ENCODE results near the gene GLG1. TPM values are rescaled to one million over a fixed set of nuclear protein-coding genes. Genes with fewer than 3 reads are reported as not detected.
A peak's percentile ranks its signal among the peaks of the same experiment; 100 is the strongest.

GLG1 gene
- total RNA-seq, 1 donor from 2014 or later, result 81.4 TPM

DNA sequence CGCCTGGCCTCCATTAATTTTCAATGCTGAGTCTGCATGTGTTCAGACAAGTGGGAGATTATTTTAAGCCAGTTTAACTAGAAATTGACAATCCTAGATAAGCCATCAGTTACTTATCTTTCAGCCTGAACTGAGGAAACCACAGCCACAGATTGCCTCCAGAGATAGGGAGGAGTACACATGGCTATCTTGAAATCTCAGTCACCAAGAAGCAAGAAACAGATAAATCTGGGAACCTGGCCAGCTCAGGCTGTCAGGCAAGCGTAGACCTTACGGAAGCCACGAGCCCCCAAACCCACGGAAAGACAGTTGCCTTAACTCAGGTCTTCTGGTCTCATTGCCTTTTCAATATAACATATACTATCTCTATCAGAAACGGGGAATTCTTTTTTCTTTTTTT lies 2.0 kb upstream of the GLG1 start:
- intact Hi-C loops (cut with micrococcal nuclease), result loop anchor here (10.0 kb wide), 3 partner anchors 114 to 826 kb away; partner anchors contain the start of genes CFDP1 and WDR59
- Mint-ChIP-seq H3K27me3 (no peaks in the 10 kb centered on the region), H3K27ac (no peak overlapping the region), H3K4me3 (no peak overlapping the region), H3K36me3 (ENCODE audit: low read depth) (peaks cover 3% of the 10 kb centered on the region), H3K9me3 (no peaks in the 10 kb centered on the region), H3K4me1 (peaks cover 28% of the 10 kb centered on the region)
- CTCF ChIA-PET, result no interaction called here
- DNase-seq, result no peak
- no peak for ATAC-seq (ENCODE audit: low read depth)
- POLR2A ChIA-PET, result no interaction called here
- TF ChIP-seq, protein P1, sequence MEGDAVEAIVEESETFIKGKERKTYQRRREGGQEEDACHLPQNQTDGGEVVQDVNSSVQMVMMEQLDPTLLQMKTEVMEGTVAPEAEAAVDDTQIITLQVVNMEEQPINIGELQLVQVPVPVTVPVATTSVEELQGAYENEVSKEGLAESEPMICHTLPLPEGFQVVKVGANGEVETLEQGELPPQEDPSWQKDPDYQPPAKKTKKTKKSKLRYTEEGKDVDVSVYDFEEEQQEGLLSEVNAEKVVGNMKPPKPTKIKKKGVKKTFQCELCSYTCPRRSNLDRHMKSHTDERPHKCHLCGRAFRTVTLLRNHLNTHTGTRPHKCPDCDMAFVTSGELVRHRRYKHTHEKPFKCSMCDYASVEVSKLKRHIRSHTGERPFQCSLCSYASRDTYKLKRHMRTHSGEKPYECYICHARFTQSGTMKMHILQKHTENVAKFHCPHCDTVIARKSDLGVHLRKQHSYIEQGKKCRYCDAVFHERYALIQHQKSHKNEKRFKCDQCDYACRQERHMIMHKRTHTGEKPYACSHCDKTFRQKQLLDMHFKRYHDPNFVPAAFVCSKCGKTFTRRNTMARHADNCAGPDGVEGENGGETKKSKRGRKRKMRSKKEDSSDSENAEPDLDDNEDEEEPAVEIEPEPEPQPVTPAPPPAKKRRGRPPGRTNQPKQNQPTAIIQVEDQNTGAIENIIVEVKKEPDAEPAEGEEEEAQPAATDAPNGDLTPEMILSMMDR (IDR thresholded peaks at IDR 0.05), result no peak

DNA sequence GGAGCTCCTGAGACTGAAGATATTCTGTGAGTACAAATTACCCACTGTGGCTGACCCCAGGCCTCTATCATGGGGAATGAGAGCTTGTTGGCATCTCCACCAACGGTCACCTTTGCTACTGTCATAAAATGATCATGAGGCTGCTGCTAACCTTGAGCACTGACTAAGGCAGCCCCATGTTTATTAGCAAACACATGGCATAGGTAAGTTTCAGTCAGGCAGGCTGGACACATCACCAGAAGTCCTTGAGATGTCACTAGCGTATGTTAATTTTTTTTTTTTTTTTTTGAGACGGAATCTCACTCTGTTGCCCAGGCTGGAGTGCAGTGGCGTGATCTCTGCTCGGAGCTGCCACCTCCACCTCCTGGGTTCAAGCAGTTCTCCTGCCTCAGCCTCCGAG lies 1.5 kb upstream of the GLG1 start:
- no peaks in the 10 kb centered on the region for H3K9me3 Mint-ChIP-seq
- no peaks in the 10 kb centered on the region for H3K27me3 Mint-ChIP-seq
- peaks cover 3% of the 10 kb centered on the region for H3K36me3 Mint-ChIP-seq (ENCODE audit: low read depth)
- ChIA-PET POLR2A (interaction anchor here (2.2 kb wide), 1 partner anchor 58 kb away, joined by 25 read pairs; the partner anchor contains the start of gene RFWD3), CTCF (interaction anchor here (1.8 kb wide), 1 partner anchor 14 kb away, joined by 5 read pairs; no protein-coding TSS in a partner anchor)
- no peak overlapping the region for H3K4me3 Mint-ChIP-seq
- peaks cover 34% of the 10 kb centered on the region for H3K4me1 Mint-ChIP-seq
- ATAC-seq (ENCODE audit: low read depth), result no peak
- no peak overlapping the region for H3K27ac Mint-ChIP-seq
- TF ChIP-seq, protein P1 (IDR thresholded peaks at IDR 0.05), result no peak
- intact Hi-C loops (cut with micrococcal nuclease), result loop anchor here (10.0 kb wide), 3 partner anchors 114 to 826 kb away; partner anchors contain the start of genes CFDP1 and WDR59
- no peak for DNase-seq

DNA sequence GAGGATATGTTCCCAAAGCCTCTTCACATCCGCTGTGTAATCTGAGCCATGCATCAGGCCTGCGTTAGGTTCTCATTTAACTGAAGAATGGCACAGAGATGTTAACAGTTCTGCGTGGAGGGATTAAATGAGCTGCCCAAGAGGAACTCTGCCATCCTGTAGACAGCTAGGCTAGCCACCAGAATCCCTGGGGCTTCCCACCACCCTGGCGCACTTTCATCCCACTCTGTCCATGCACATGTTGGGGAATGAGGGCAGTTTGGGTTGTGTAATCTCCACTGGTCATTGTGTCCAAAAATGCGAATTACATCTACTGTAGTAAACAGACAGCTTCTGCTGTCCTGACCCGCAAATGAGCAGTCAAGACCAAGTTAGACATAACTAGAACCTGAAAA lies 1.0 kb upstream of the GLG1 start:
- H3K4me3 Mint-ChIP-seq, result peak overlapping the region; percentile 39
- H3K36me3 Mint-ChIP-seq (ENCODE audit: low read depth), result peaks cover 3% of the 10 kb centered on the region
- intact Hi-C loops (cut with micrococcal nuclease), result loop anchor here (1.0 to 10.0 kb wide), 8 partner anchors 19 to 827 kb away; partner anchors contain the start of genes CFDP1, MLKL, PSMD7 and WDR59
- POLR2A ChIA-PET, result interaction anchor here (0.6 to 2.2 kb wide), 4 partner anchors 16 to 882 kb away, joined by 3 to 25 read pairs (median 6); partner anchors contain the start of gene RFWD3
- DNase-seq (no peak), ATAC-seq (ENCODE audit: low read depth) (no peak)
- H3K9me3 Mint-ChIP-seq, result no peaks in the 10 kb centered on the region
- peaks cover 36% of the 10 kb centered on the region for H3K4me1 Mint-ChIP-seq
- no peaks in the 10 kb centered on the region for H3K27me3 Mint-ChIP-seq
- H3K27ac Mint-ChIP-seq, result no peak overlapping the region
- TF ChIP-seq, protein P1 (IDR thresholded peaks at IDR 0.05), result no peak
- CTCF ChIA-PET, result interaction anchor here (1.8 kb wide), 1 partner anchor 15 kb away, joined by 5 read pairs; no protein-coding TSS in a partner anchor

DNA sequence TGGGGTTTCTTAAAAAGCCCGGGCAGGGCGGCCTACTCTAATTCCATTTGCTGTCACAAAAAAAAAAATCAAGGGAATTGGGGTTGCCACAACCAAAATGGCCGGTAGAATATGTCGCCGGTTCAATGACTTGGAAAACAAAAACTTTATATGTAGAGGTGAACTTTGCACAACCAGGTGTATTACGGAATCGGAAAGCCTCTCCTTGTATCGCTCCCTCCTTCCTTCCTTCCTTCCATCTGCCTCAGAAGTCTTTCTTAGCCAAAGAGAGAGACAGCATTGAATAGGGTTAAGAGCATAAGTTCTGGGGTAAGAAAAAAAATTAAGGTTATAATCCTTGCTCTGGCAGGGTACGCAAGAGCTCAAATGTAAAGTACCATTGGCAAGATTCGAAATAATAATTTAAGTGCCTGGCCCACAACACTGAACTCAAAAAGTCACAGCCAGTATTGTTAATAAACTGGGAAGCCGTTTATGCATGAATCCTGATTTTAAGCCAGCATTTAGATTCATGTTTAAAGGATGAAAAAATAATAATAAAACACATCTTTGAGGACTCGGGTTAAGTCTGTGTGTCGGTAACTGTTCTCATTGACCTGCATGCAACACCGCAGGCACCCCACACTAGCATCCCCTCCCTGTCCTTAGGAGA lies 522 bp upstream of the GLG1 start:
- Mint-ChIP-seq H3K27ac (peak overlapping the region; percentile 91), H3K4me3 (peak overlapping the region; percentile 94), H3K27me3 (no peaks in the 10 kb centered on the region), H3K9me3 (no peaks in the 10 kb centered on the region), H3K4me1 (peaks cover 41% of the 10 kb centered on the region), H3K36me3 (ENCODE audit: low read depth) (peaks cover 3% of the 10 kb centered on the region)
- DNase-seq (no peak), ATAC-seq (ENCODE audit: low read depth) (no peak)
- intact Hi-C loops (cut with micrococcal nuclease), result loop anchor here (1.0 to 10.0 kb wide), 8 partner anchors 18 to 827 kb away; partner anchors contain the start of genes CFDP1, MLKL, PSMD7 and WDR59
- ChIA-PET POLR2A (interaction anchor here (0.5 to 2.2 kb wide), 19 partner anchors 9 to 1040 kb away, joined by 3 to 25 read pairs (median 4); partner anchors contain the start of genes KARS1, MLKL, PSMD7 and RFWD3), CTCF (interaction anchor here (1.8 kb wide), 1 partner anchor 15 kb away, joined by 5 read pairs; no protein-coding TSS in a partner anchor)
- TF ChIP-seq, protein P1 (IDR thresholded peaks at IDR 0.05), result no peak
